ENCODE data around the gene RRN3.

Gene RRN3

GRCh38 chr16:15043344-15043743 is 50.7 kb downstream of the RRN3 start:
- no peaks in the 10 kb centered on the region for H3K27me3 ChIP-seq (ENCODE audit: control insufficient read depth in 1 of 2, insufficient read depth in 2 of 2, low read length in 2 of 2)
- no peaks in the 10 kb centered on the region for H3K9me3 ChIP-seq (ENCODE audit: low read length)
- peaks cover 47% of the 10 kb centered on the region for H3K36me3 ChIP-seq (ENCODE audit: insufficient read depth, low read length)
- H3K9ac ChIP-seq (ENCODE audit: low read length), result no peak overlapping the region
- no peak overlapping the region for H3K27ac ChIP-seq (ENCODE audit: low read depth, low read length)
- no peak overlapping the region for H3K4me3 ChIP-seq (ENCODE audit: low read depth in 1 of 2, low read length in 2 of 2)
- H3K4me1 ChIP-seq (ENCODE audit: insufficient read depth, low read length), result peaks cover 8% of the 10 kb centered on the region

GRCh38 chr16:15041271-15042004 is 52.6 kb downstream of the RRN3 start:
- H3K27ac ChIP-seq (ENCODE audit: low read depth, low read length), result no peak overlapping the region
- no peak overlapping the region for H3K9ac ChIP-seq (ENCODE audit: low read length)
- H3K9me3 ChIP-seq (ENCODE audit: low read length), result no peaks in the 10 kb centered on the region
- no peak overlapping the region for H3K4me3 ChIP-seq (ENCODE audit: low read depth in 1 of 2, low read length in 2 of 2)
- peaks cover 58% of the 10 kb centered on the region for H3K36me3 ChIP-seq (ENCODE audit: insufficient read depth, low read length)
- no peaks in the 10 kb centered on the region for H3K27me3 ChIP-seq (ENCODE audit: control insufficient read depth in 1 of 2, insufficient read depth in 2 of 2, low read length in 2 of 2)
- peaks cover 8% of the 10 kb centered on the region for H3K4me1 ChIP-seq (ENCODE audit: insufficient read depth, low read length)

- Histone ChIP-seq H3K4me3 (ENCODE audit: low read depth in 1 of 2, low read length in 2 of 2) (no peak overlapping the region), H3K4me1 (ENCODE audit: insufficient read depth, low read length) (peaks cover 8% of the 10 kb centered on the region), H3K9me3 (ENCODE audit: low read length) (no peaks in the 10 kb centered on the region), H3K36me3 (ENCODE audit: insufficient read depth, low read length) (peaks cover 73% of the 10 kb centered on the region), H3K27me3 (ENCODE audit: control insufficient read depth in 1 of 2, insufficient read depth in 2 of 2, low read length in 2 of 2) (no peaks in the 10 kb centered on the region), H3K27ac (ENCODE audit: low read depth, low read length) (no peak overlapping the region), H3K9ac (ENCODE audit: low read length) (no peak overlapping the region)
Observed at GRCh38 chr16:15038689-15039088, 55.4 kb downstream of the RRN3 start.

GRCh38 chr16:15037745-15038144 is 56.3 kb downstream of the RRN3 start:
- H3K4me3 ChIP-seq (ENCODE audit: low read depth in 1 of 2, low read length in 2 of 2), result no peak overlapping the region
- no peak overlapping the region for H3K27ac ChIP-seq (ENCODE audit: low read depth, low read length)
- H3K9ac ChIP-seq (ENCODE audit: low read length), result no peak overlapping the region
- no peaks in the 10 kb centered on the region for H3K27me3 ChIP-seq (ENCODE audit: control insufficient read depth in 1 of 2, insufficient read depth in 2 of 2, low read length in 2 of 2)
- H3K9me3 ChIP-seq (ENCODE audit: low read length), result no peaks in the 10 kb centered on the region
- H3K4me1 ChIP-seq (ENCODE audit: insufficient read depth, low read length), result peaks cover 8% of the 10 kb centered on the region
- peaks cover 82% of the 10 kb centered on the region for H3K36me3 ChIP-seq (ENCODE audit: insufficient read depth, low read length)

GRCh38 chr16:15037003-15037402 is 57.1 kb downstream of the RRN3 start:
- Histone ChIP-seq H3K36me3 (ENCODE audit: insufficient read depth, low read length) (peaks cover 87% of the 10 kb centered on the region), H3K9ac (ENCODE audit: low read length) (no peak overlapping the region), H3K27me3 (ENCODE audit: control insufficient read depth in 1 of 2, insufficient read depth in 2 of 2, low read length in 2 of 2) (no peaks in the 10 kb centered on the region), H3K9me3 (ENCODE audit: low read length) (no peaks in the 10 kb centered on the region), H3K4me1 (ENCODE audit: insufficient read depth, low read length) (peaks cover 8% of the 10 kb centered on the region), H3K27ac (ENCODE audit: low read depth, low read length) (no peak overlapping the region), H3K4me3 (ENCODE audit: low read depth in 1 of 2, low read length in 2 of 2) (no peak overlapping the region)

GRCh38 chr16:15035163-15035729 is 58.8 kb downstream of the RRN3 start:
- H3K9me3 ChIP-seq (ENCODE audit: low read length), result no peaks in the 10 kb centered on the region
- H3K27me3 ChIP-seq (ENCODE audit: control insufficient read depth in 1 of 2, insufficient read depth in 2 of 2, low read length in 2 of 2), result no peaks in the 10 kb centered on the region
- no peak overlapping the region for H3K9ac ChIP-seq (ENCODE audit: low read length)
- no peak overlapping the region for H3K27ac ChIP-seq (ENCODE audit: low read depth, low read length)
- H3K36me3 ChIP-seq (ENCODE audit: insufficient read depth, low read length), result peaks cover 90% of the 10 kb centered on the region
- H3K4me3 ChIP-seq (ENCODE audit: low read depth in 1 of 2, low read length in 2 of 2), result no peak overlapping the region
- no peaks in the 10 kb centered on the region for H3K4me1 ChIP-seq (ENCODE audit: insufficient read depth, low read length)

GRCh38 chr16:15034266-15035162 is 59.6 kb downstream of the RRN3 start:
- H3K9ac ChIP-seq (ENCODE audit: low read length), result no peak overlapping the region
- H3K9me3 ChIP-seq (ENCODE audit: low read length), result no peaks in the 10 kb centered on the region
- H3K27ac ChIP-seq (ENCODE audit: low read depth, low read length), result no peak overlapping the region
- H3K27me3 ChIP-seq (ENCODE audit: control insufficient read depth in 1 of 2, insufficient read depth in 2 of 2, low read length in 2 of 2), result no peaks in the 10 kb centered on the region
- no peaks in the 10 kb centered on the region for H3K4me1 ChIP-seq (ENCODE audit: insufficient read depth, low read length)
- H3K36me3 ChIP-seq (ENCODE audit: insufficient read depth, low read length), result peaks cover 83% of the 10 kb centered on the region
- H3K4me3 ChIP-seq (ENCODE audit: low read depth in 1 of 2, low read length in 2 of 2), result no peak overlapping the region

GRCh38 chr16:15033309-15033707 is 60.8 kb downstream of the RRN3 start:
- H3K9ac ChIP-seq (ENCODE audit: low read length), result no peak overlapping the region
- no peaks in the 10 kb centered on the region for H3K4me1 ChIP-seq (ENCODE audit: insufficient read depth, low read length)
- H3K9me3 ChIP-seq (ENCODE audit: low read length), result no peaks in the 10 kb centered on the region
- peaks cover 79% of the 10 kb centered on the region for H3K36me3 ChIP-seq (ENCODE audit: insufficient read depth, low read length)
- H3K27me3 ChIP-seq (ENCODE audit: control insufficient read depth in 1 of 2, insufficient read depth in 2 of 2, low read length in 2 of 2), result no peaks in the 10 kb centered on the region
- H3K4me3 ChIP-seq (ENCODE audit: low read depth in 1 of 2, low read length in 2 of 2), result no peak overlapping the region
- no peak overlapping the region for H3K27ac ChIP-seq (ENCODE audit: low read depth, low read length)

GRCh38 chr16:15032547-15033308 is 61.3 kb downstream of the RRN3 start:
- no peaks in the 10 kb centered on the region for H3K27me3 ChIP-seq (ENCODE audit: control insufficient read depth in 1 of 2, insufficient read depth in 2 of 2, low read length in 2 of 2)
- no peak overlapping the region for H3K27ac ChIP-seq (ENCODE audit: low read depth, low read length)
- peaks cover 73% of the 10 kb centered on the region for H3K36me3 ChIP-seq (ENCODE audit: insufficient read depth, low read length)
- H3K9ac ChIP-seq (ENCODE audit: low read length), result no peak overlapping the region
- no peaks in the 10 kb centered on the region for H3K4me1 ChIP-seq (ENCODE audit: insufficient read depth, low read length)
- no peak overlapping the region for H3K4me3 ChIP-seq (ENCODE audit: low read depth in 1 of 2, low read length in 2 of 2)
- H3K9me3 ChIP-seq (ENCODE audit: low read length), result no peaks in the 10 kb centered on the region

- H3K27me3 ChIP-seq (ENCODE audit: control insufficient read depth in 1 of 2, insufficient read depth in 2 of 2, low read length in 2 of 2), result no peaks in the 10 kb centered on the region
- no peak overlapping the region for H3K27ac ChIP-seq (ENCODE audit: low read depth, low read length)
- H3K36me3 ChIP-seq (ENCODE audit: insufficient read depth, low read length), result peaks cover 61% of the 10 kb centered on the region
Observed at GRCh38 chr16:15031586-15031985, 62.5 kb downstream of the RRN3 start.

GRCh38 chr16:15031179-15031578 is 62.9 kb downstream of the RRN3 start:
- Histone ChIP-seq H3K27ac (ENCODE audit: low read depth, low read length) (no peak overlapping the region), H3K36me3 (ENCODE audit: insufficient read depth, low read length) (peaks cover 57% of the 10 kb centered on the region), H3K4me3 (ENCODE audit: low read depth in 1 of 2, low read length in 2 of 2) (no peak overlapping the region), H3K27me3 (ENCODE audit: control insufficient read depth in 1 of 2, insufficient read depth in 2 of 2, low read length in 2 of 2) (no peaks in the 10 kb centered on the region), H3K9me3 (ENCODE audit: low read length) (no peaks in the 10 kb centered on the region), H3K4me1 (ENCODE audit: insufficient read depth, low read length) (no peaks in the 10 kb centered on the region), H3K9ac (ENCODE audit: low read length) (no peak overlapping the region)

More at GRCh38 chr16:15031586-15031985, 62.5 kb downstream of the RRN3 start:
- Histone ChIP-seq H3K9me3 (ENCODE audit: low read length) (no peaks in the 10 kb centered on the region), H3K4me3 (ENCODE audit: low read depth in 1 of 2, low read length in 2 of 2) (no peak overlapping the region), H3K9ac (ENCODE audit: low read length) (no peak overlapping the region), H3K4me1 (ENCODE audit: insufficient read depth, low read length) (no peaks in the 10 kb centered on the region)

Data from muscle layer of colon (tissue), 2 donors.